Lower leg skin (tissue), 3 donors: ENCODE measurements around the gene PNMA5.

Source experiments
- CTCF ChIP-seq, 3 donors: fragments of 450-650 bp; IDR thresholded peaks; one replicate each; pipeline ENCODE4 v1.5.1; 2016; ENCODE audit warnings: antibody characterized with exemption in 3 of 3, mild to moderate bottlenecking in 3 of 3, moderate library complexity in 2 of 3
- POLR2A ChIP-seq, 2 donors: fragments of 450-650 bp; IDR thresholded peaks; one replicate each; pipeline ENCODE4 v1.6.1; 2016 to 2017; ENCODE audit warnings: antibody characterized with exemption in 2 of 2, mild to moderate bottlenecking in 1 of 2, moderate library complexity in 1 of 2

- TF ChIP-seq CTCF (IDR thresholded peaks at IDR 0.05) (no peak), POLR2A (IDR thresholded peaks at IDR 0.05) (no peak)
These were observed 36.0 kb upstream of the PNMA5 start for GRCh38 chrX:153029875-153030274.
